ENCODE results near the gene PDIA2.

Gene PDIA2, protein sequence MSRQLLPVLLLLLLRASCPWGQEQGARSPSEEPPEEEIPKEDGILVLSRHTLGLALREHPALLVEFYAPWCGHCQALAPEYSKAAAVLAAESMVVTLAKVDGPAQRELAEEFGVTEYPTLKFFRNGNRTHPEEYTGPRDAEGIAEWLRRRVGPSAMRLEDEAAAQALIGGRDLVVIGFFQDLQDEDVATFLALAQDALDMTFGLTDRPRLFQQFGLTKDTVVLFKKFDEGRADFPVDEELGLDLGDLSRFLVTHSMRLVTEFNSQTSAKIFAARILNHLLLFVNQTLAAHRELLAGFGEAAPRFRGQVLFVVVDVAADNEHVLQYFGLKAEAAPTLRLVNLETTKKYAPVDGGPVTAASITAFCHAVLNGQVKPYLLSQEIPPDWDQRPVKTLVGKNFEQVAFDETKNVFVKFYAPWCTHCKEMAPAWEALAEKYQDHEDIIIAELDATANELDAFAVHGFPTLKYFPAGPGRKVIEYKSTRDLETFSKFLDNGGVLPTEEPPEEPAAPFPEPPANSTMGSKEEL

GRCh38 chr16:283033-283805, at the start of gene PDIA2:
TSS of gene PDIA2 (plus strand) at chr16:283164. CDS start at chr16:283170, 6 bp downstream.
- TF ChIP-seq, protein P1, sequence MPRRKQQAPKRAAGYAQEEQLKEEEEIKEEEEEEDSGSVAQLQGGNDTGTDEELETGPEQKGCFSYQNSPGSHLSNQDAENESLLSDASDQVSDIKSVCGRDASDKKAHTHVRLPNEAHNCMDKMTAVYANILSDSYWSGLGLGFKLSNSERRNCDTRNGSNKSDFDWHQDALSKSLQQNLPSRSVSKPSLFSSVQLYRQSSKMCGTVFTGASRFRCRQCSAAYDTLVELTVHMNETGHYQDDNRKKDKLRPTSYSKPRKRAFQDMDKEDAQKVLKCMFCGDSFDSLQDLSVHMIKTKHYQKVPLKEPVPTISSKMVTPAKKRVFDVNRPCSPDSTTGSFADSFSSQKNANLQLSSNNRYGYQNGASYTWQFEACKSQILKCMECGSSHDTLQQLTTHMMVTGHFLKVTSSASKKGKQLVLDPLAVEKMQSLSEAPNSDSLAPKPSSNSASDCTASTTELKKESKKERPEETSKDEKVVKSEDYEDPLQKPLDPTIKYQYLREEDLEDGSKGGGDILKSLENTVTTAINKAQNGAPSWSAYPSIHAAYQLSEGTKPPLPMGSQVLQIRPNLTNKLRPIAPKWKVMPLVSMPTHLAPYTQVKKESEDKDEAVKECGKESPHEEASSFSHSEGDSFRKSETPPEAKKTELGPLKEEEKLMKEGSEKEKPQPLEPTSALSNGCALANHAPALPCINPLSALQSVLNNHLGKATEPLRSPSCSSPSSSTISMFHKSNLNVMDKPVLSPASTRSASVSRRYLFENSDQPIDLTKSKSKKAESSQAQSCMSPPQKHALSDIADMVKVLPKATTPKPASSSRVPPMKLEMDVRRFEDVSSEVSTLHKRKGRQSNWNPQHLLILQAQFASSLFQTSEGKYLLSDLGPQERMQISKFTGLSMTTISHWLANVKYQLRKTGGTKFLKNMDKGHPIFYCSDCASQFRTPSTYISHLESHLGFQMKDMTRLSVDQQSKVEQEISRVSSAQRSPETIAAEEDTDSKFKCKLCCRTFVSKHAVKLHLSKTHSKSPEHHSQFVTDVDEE (CRISPR knock-in tag; IDR thresholded peaks at IDR 0.05), result no peak
- TF ChIP-seq ZC3H10 (CRISPR knock-in tag; IDR thresholded peaks at IDR 0.05) (no peak), ZNF565 (CRISPR knock-in tag; conservative IDR thresholded peaks at IDR 0.05; ENCODE audit: low read depth) (no peak), GLIS3 (CRISPR knock-in tag; IDR thresholded peaks at IDR 0.05) (no peak), CSDC2 (CRISPR knock-in tag; IDR thresholded peaks at IDR 0.05) (no peak), ZFP3 (CRISPR knock-in tag; IDR thresholded peaks at IDR 0.05) (no peak), SNAI2 (CRISPR knock-in tag; IDR thresholded peaks at IDR 0.05) (no peak), TOX (CRISPR knock-in tag; IDR thresholded peaks at IDR 0.05; ENCODE audit: borderline replicate concordance) (no peak), ZNF8 (CRISPR knock-in tag; IDR thresholded peaks at IDR 0.05) (no peak), PATZ1 (CRISPR knock-in tag; IDR thresholded peaks at IDR 0.05; ENCODE audit: borderline replicate concordance) (no peak), CSRNP3 (CRISPR knock-in tag; IDR thresholded peaks at IDR 0.05) (no peak), ARNTL (CRISPR knock-in tag; IDR thresholded peaks at IDR 0.05; ENCODE audit: borderline replicate concordance, low read depth) (no peak), ISL1 (CRISPR knock-in tag; IDR thresholded peaks at IDR 0.05) (no peak), BACH2 (CRISPR knock-in tag; IDR thresholded peaks at IDR 0.05; ENCODE audit: borderline replicate concordance) (no peak), ESRRG (CRISPR knock-in tag; IDR thresholded peaks at IDR 0.05) (no peak), RARB (CRISPR knock-in tag; IDR thresholded peaks at IDR 0.05) (no peak), ZNF70 (CRISPR knock-in tag; IDR thresholded peaks at IDR 0.05) (no peak)
- TF ChIP-seq, protein P2, sequence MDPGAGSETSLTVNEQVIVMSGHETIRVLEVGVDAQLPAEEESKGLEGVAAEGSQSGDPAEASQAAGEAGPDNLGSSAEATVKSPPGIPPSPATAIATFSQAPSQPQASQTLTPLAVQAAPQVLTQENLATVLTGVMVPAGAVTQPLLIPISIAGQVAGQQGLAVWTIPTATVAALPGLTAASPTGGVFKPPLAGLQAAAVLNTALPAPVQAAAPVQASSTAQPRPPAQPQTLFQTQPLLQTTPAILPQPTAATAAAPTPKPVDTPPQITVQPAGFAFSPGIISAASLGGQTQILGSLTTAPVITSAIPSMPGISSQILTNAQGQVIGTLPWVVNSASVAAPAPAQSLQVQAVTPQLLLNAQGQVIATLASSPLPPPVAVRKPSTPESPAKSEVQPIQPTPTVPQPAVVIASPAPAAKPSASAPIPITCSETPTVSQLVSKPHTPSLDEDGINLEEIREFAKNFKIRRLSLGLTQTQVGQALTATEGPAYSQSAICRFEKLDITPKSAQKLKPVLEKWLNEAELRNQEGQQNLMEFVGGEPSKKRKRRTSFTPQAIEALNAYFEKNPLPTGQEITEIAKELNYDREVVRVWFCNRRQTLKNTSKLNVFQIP (CRISPR knock-in tag; IDR thresholded peaks at IDR 0.05; ENCODE audit: borderline replicate concordance, low read depth), result no peak
- TF ChIP-seq, protein P3, sequence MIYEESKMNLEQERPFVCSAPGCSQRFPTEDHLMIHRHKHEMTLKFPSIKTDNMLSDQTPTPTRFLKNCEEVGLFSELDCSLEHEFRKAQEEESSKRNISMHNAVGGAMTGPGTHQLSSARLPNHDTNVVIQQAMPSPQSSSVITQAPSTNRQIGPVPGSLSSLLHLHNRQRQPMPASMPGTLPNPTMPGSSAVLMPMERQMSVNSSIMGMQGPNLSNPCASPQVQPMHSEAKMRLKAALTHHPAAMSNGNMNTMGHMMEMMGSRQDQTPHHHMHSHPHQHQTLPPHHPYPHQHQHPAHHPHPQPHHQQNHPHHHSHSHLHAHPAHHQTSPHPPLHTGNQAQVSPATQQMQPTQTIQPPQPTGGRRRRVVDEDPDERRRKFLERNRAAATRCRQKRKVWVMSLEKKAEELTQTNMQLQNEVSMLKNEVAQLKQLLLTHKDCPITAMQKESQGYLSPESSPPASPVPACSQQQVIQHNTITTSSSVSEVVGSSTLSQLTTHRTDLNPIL (CRISPR knock-in tag; IDR thresholded peaks at IDR 0.05; ENCODE audit: low read depth), result no peak
- ATAC-seq, result no peak; the same call in 2 of the 3 replicates

GRCh38 chr16:234468-235305, 48.3 kb upstream of the PDIA2 start, which contains the start of gene FAM234A:
TSS of gene FAM234A (plus strand) at chr16:234821. CDS start at chr16:254414, 19,593 bp downstream.
- peak; percentile 83 for ATAC-seq
- no peak for TF ChIP-seq RARB (CRISPR knock-in tag; IDR thresholded peaks at IDR 0.05)
- TF ChIP-seq GLIS3 (CRISPR knock-in tag; IDR thresholded peaks at IDR 0.05), result no peak
- peak; percentile 19; the same call in 1 of the 2 replicates for TF ChIP-seq ZNF8 (CRISPR knock-in tag; IDR thresholded peaks at IDR 0.05)
- TF ChIP-seq ZNF70 (CRISPR knock-in tag; IDR thresholded peaks at IDR 0.05), result peak; percentile 59; the same call in 1 of the 2 replicates
- TF ChIP-seq ARNTL (CRISPR knock-in tag; IDR thresholded peaks at IDR 0.05; ENCODE audit: borderline replicate concordance, low read depth), result no peak
- TF ChIP-seq ZFP3 (CRISPR knock-in tag; IDR thresholded peaks at IDR 0.05), result no peak

Measured in SK-N-SH treated with all-trans-retinoic acid at 6 μM for 48 hours (cell line).